ENCODE results near the gene HNRNPA0.

Gene HNRNPA0

GRCh38 chr5:137760719-137761516 lies 6.8 kb upstream of the HNRNPA0 start:
- no peak for DNase-seq (ENCODE audit: extremely low read depth, low read depth)
- H3K4me3 ChIP-seq (replicated peaks; ENCODE audit: low read depth, low read length) = no peak overlapping the region
- no peak for TF ChIP-seq CTCF (IDR thresholded peaks at IDR 0.05; ENCODE audit: low read depth, low read length, missing control alignments)

GRCh38 chr5:137760294-137760693 lies 6.1 kb upstream of the HNRNPA0 start:
- H3K4me3 ChIP-seq (replicated peaks; ENCODE audit: low read depth, low read length) = no peak overlapping the region
- no peak for TF ChIP-seq CTCF (IDR thresholded peaks at IDR 0.05; ENCODE audit: low read depth, low read length, missing control alignments)
- DNase-seq (ENCODE audit: extremely low read depth, low read depth) = no peak

GRCh38 chr5:137758715-137759306 lies 4.6 kb upstream of the HNRNPA0 start:
- TF ChIP-seq CTCF (IDR thresholded peaks at IDR 0.05; ENCODE audit: low read depth, low read length, missing control alignments) = no peak
- H3K4me3 ChIP-seq (replicated peaks; ENCODE audit: low read depth, low read length) = no peak overlapping the region
- DNase-seq (ENCODE audit: extremely low read depth, low read depth) = no peak

GRCh38 chr5:137758121-137758520 lies 4.0 kb upstream of the HNRNPA0 start:
- no peak for DNase-seq (ENCODE audit: extremely low read depth, low read depth)
- no peak overlapping the region for H3K4me3 ChIP-seq (replicated peaks; ENCODE audit: low read depth, low read length)
- no peak for TF ChIP-seq CTCF (IDR thresholded peaks at IDR 0.05; ENCODE audit: low read depth, low read length, missing control alignments)

- no peak for TF ChIP-seq CTCF (IDR thresholded peaks at IDR 0.05; ENCODE audit: low read depth, low read length, missing control alignments)
- DNase-seq (ENCODE audit: extremely low read depth, low read depth) = no peak
Measured at GRCh38 chr5:137757634-137758033, 3.5 kb upstream of the HNRNPA0 start.

GRCh38 chr5:137754961-137755762 lies 999 bp upstream of the HNRNPA0 start:
- TF ChIP-seq CTCF (IDR thresholded peaks at IDR 0.05; ENCODE audit: low read depth, low read length, missing control alignments) = no peak
- peak overlapping the region; percentile 97 for H3K4me3 ChIP-seq (replicated peaks; ENCODE audit: low read depth, low read length)
- no peak for DNase-seq (ENCODE audit: extremely low read depth, low read depth)

More at GRCh38 chr5:137757634-137758033, 3.5 kb upstream of the HNRNPA0 start:
- no peak overlapping the region for H3K4me3 ChIP-seq (replicated peaks; ENCODE audit: low read depth, low read length)

Data from HFF-Myc (cell line).